Progenitor cell of endocrine pancreas (in vitro differentiated cells): ENCODE measurements around the gene ODC1. TPM values are rescaled to one million over a fixed set of nuclear protein-coding genes. Genes with fewer than 3 reads are reported as not detected.

Source experiments
- DNase-seq: peaks from one replicate; pipeline ENCODE4 v3.0.0; 2021; ENCODE audit warnings: low spot score; ENCODE audit not compliant: unreplicated experiment
- H3K27ac Mint-ChIP-seq: 2 replicates; pipeline ENCODE4 v1.8.0; 2021; ENCODE audit warnings: mild to moderate bottlenecking, moderate library complexity, mixed read lengths
- H3K27me3 Mint-ChIP-seq: 2 replicates; pipeline ENCODE4 v1.8.0; 2021; ENCODE audit warnings: mixed read lengths
- H3K36me3 Mint-ChIP-seq: 2 replicates; pipeline ENCODE4 v1.8.0; 2022; ENCODE audit warnings: mixed read lengths; ENCODE audit not compliant: insufficient read depth
- H3K4me1 Mint-ChIP-seq: 2 replicates; pipeline ENCODE4 v1.8.0; 2021; ENCODE audit warnings: low read depth, mixed read lengths
- H3K4me3 Mint-ChIP-seq: 2 replicates; pipeline ENCODE4 v1.8.0; 2021; ENCODE audit warnings: low read depth, mild to moderate bottlenecking, moderate library complexity, mixed read lengths
- H3K9me3 Mint-ChIP-seq: 2 replicates; pipeline ENCODE4 v1.8.0; 2021; ENCODE audit warnings: low read depth, mixed read lengths
- total RNA-seq: library from RNA; stranded (reverse); gene quantifications from 2 replicates; pipeline ENCODE4 v1.2.1, GENCODE V29; 2021
- TF ChIP-seq, protein P1 (sequence below): fragments of 200-600 bp; sonication (generic); IDR thresholded peaks from one replicate; pipeline ENCODE4 v1.5.0; 2021; ENCODE audit warnings: antibody characterized with exemption, mild to moderate bottlenecking; ENCODE audit not compliant: unreplicated experiment

Gene ODC1
- total RNA-seq, 1 donor from 2014 or later: 252 TPM

DNA sequence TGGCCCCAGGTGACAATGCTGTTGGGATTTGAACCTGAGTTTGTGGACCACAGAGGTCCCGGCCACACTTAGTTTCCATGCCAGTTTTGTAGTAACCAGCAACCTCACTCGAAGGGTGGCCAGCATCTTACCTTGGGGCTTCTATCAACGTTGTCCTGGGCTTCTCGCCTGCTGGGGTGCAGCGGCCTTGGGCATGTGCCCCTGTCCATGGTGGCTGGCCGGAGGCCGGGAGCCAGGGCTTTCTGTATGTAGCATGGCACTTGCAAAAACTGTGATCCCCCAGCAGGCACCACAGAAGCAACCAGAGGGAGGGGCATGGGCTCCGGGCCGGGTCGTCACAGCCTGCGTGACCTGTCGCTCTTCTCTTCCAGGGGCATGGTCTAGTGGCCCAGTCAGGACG, 51.7 kb downstream of the ODC1 start:
- H3K27me3 Mint-ChIP-seq: no peaks in the 10 kb centered on the region
- DNase-seq: no peak
- peaks cover 4% of the 10 kb centered on the region for H3K36me3 Mint-ChIP-seq
- H3K4me3 Mint-ChIP-seq: no peak overlapping the region
- peaks cover 6% of the 10 kb centered on the region for H3K4me1 Mint-ChIP-seq
- no peak overlapping the region for H3K27ac Mint-ChIP-seq
- TF ChIP-seq, protein P1, sequence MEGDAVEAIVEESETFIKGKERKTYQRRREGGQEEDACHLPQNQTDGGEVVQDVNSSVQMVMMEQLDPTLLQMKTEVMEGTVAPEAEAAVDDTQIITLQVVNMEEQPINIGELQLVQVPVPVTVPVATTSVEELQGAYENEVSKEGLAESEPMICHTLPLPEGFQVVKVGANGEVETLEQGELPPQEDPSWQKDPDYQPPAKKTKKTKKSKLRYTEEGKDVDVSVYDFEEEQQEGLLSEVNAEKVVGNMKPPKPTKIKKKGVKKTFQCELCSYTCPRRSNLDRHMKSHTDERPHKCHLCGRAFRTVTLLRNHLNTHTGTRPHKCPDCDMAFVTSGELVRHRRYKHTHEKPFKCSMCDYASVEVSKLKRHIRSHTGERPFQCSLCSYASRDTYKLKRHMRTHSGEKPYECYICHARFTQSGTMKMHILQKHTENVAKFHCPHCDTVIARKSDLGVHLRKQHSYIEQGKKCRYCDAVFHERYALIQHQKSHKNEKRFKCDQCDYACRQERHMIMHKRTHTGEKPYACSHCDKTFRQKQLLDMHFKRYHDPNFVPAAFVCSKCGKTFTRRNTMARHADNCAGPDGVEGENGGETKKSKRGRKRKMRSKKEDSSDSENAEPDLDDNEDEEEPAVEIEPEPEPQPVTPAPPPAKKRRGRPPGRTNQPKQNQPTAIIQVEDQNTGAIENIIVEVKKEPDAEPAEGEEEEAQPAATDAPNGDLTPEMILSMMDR: no peak
- no peaks in the 10 kb centered on the region for H3K9me3 Mint-ChIP-seq

DNA sequence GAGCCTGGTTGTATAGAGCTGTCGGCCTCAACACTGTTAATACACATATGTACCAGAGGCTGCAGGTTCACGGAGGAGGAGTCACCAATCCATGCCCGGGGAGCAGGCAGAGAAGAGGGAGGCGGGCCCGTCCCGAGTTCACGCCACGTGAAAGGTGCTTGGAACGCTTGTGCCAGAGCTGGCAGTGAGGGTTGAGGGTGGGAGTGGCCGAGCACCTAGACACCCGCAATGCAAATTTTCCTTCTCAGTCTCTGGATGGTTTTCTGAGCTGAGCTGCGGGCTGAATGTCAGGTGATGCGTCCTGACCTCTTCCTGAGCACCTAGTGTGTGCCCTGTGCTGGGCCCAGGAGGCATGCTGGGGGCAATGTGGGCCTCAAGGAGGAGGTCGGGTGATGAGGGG, 52.2 kb downstream of the ODC1 start:
- no peaks in the 10 kb centered on the region for H3K27me3 Mint-ChIP-seq
- H3K4me3 Mint-ChIP-seq: no peak overlapping the region
- no peaks in the 10 kb centered on the region for H3K9me3 Mint-ChIP-seq
- DNase-seq: no peak
- H3K27ac Mint-ChIP-seq: no peak overlapping the region
- peaks cover 4% of the 10 kb centered on the region for H3K4me1 Mint-ChIP-seq
- TF ChIP-seq, protein P1: no peak
- peaks cover 2% of the 10 kb centered on the region for H3K36me3 Mint-ChIP-seq

DNA sequence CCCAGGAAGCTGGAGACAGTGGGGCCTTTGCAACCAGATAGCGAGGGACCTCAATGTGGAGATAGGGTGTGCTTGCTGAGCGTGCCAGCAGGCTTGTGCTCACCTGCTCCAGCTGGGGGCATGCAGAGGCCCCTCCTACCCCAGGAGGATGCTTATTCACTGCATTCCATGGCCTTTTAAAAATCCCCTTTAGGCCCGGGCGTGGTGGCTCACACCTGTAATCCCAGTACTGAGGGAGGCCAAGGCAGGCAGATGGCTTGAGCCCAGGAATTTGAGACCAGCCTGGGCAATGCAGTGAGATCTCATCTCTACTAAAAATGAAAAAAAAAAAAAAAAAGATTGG, 54.5 kb downstream of the ODC1 start:
- Mint-ChIP-seq H3K27me3 (no peaks in the 10 kb centered on the region), H3K9me3 (no peaks in the 10 kb centered on the region), H3K36me3 (no peaks in the 10 kb centered on the region), H3K4me1 (peaks cover 4% of the 10 kb centered on the region), H3K4me3 (no peak overlapping the region), H3K27ac (no peak overlapping the region)
- TF ChIP-seq, protein P1: no peak
- no peak for DNase-seq

DNA sequence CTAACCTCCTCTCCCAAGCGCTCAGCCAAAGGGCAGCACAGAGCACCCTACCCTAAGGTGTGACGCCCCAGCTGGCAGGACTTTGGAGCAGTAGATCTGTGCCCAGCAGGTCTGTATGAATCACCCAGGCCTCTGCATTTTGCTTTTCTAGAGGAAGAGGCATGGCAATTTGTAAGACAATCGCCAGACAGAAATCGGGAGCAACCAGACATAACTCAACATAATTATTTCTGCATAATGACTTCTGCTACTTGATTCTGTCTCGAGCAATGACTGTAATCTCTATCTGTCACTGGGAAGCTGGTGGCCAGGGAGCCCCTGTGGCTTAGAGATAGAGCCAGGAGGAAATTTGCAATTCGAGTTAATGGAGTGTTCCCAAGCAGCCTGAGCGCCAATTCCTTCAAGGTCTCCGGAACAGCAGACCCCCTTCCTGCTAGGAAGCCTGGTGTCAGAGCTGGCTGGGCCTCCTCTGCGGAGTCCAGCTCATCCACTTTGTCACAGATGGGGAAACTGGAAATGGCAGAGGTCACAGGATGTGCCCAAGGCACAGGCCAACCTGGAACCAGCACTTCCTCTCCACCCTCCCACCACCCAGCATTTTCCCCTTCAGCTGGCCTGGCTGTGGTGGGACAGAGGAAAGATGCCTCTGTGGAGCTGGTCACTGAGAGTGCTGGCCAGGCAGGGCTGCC, 55.0 kb downstream of the ODC1 start:
- no peak for DNase-seq
- Mint-ChIP-seq H3K36me3 (no peaks in the 10 kb centered on the region), H3K27me3 (no peaks in the 10 kb centered on the region)

DNA sequence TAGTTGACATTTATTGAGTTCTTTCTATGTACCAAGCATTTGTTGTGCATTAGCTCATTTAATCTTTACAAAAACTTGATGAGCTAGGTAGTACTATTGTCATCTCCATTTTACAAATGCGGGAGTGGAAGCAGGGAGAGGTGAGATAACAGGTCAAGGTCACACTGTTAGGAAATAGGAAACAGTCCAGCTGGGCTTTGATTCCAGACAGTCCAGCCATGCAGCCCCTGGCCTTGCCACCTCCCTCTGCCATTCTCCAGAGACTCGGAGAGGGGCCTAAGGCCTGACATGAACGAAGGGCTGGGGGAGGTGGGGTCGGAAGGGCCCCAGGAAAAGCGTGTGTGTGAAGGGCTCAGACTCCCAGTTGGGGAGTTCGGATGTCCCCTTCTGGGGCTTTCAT, 55.6 kb downstream of the ODC1 start:
- Mint-ChIP-seq H3K27me3 (no peaks in the 10 kb centered on the region), H3K4me1 (peaks cover 4% of the 10 kb centered on the region), H3K36me3 (no peaks in the 10 kb centered on the region), H3K9me3 (no peaks in the 10 kb centered on the region), H3K4me3 (no peak overlapping the region), H3K27ac (peak overlapping the region; percentile 35)
- TF ChIP-seq, protein P1: no peak
- no peak for DNase-seq

More for the DNA sequence above, 55.0 kb downstream of the ODC1 start:
- Mint-ChIP-seq H3K4me3 (no peak overlapping the region), H3K27ac (no peak overlapping the region), H3K9me3 (no peaks in the 10 kb centered on the region), H3K4me1 (peaks cover 4% of the 10 kb centered on the region)
- TF ChIP-seq, protein P1: no peak
